RPMI7951 (cell line): ENCODE data around the gene RAB35. TPM values are rescaled to one million over a fixed set of nuclear protein-coding genes. Genes with fewer than 3 reads are reported as not detected.

Source experiments
- DNase-seq: peaks from one replicate; pipeline ENCODE4 v3.0.0-alpha.2; 2012; ENCODE audit warnings: low read depth
- total RNA-seq: library from RNA; depleted of rRNA; stranded (reverse); fragments of >200 nt; shearing (Covaris generic); gene quantifications from 2 replicates; pipeline ENCODE4 v1.2.3, GENCODE V29; 2014; rRNA removed

Gene RAB35
- total RNA-seq, result 16.6 and 16.8 TPM in 2 replicates

DNA sequence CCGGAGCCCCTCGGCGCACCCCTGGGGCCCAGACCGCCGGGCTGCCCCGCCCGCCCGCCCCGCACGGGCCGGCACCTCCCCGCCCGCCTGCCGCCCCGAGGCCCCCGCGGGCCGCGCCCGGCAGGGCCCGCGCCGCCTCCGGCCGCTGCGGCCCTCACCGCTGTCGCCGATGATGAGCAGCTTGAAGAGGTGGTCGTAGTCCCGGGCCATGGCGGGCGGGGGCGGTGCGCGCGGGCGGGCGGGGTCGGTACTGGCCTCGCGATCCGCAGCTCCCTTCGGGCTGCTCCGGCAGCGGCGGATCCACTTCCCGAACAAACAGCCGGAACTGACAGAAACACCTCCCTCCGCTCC is at the start of gene RAB35:
Gene RAB35 (minus strand): TSS at position 313 of the 351 bp plus-strand sequence. CDS start 103 bp downstream, at position 210.
- no peak for DNase-seq

DNA sequence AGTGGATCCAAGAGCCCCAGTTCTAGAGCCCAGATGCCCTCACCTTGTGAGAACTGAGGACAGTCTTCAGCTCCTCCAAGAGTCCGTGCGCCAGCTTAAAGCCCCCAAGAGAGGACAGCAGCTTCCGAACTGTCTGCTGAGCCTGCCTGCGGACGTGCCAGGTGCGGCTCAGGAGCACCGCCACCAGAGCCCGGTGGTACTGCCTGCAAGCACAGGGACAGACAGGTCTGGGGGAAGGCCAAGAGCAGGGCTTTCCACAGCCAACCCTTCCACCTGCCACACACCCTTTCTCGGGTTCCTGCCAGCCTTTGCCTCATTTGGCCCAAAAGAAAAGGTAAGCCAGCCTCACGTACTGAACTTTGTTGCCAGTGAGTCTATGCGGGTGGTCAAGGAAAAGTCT is 47.7 kb upstream of the RAB35 start:
- DNase-seq, result no peak

DNA sequence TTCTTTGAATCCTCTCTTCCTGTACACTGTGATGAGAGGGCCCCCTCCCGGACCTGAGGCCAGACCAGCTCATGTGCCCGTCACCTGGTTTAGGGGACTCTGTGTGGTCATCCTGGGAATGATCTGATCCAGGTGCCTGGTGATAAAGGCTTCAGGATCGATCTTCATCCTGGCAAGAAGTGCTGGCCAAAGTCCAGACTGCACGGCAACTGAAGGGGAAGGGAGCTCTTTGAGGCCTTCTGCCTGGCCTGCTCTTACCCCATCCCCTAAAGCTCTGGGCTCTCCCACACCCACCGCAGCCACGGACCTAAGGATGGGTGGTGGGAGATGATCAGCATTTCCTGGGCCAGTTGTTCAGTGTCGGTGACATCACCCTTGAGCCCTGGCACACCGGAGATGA is 46.2 kb upstream of the RAB35 start:
- DNase-seq, result no peak

DNA sequence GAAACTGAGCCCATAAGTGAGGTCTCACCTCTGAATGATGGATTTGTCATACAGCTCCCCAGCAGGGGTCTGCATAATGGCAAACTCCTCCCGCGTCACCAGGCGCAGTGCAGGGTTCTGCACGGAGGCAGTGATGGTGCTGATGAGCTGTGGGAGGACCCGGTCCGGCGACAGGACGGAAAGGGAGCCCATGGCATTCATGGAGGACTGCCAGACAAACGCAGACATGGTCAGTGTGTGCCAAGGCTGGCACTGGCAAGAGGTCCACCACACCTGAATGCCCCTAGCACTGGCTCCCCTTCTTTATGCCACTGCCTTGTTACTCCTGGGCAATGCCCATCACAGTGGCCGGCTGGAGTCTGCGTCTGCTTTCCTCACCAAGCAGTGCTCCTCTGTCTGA is 45.3 kb upstream of the RAB35 start:
- no peak for DNase-seq

DNA sequence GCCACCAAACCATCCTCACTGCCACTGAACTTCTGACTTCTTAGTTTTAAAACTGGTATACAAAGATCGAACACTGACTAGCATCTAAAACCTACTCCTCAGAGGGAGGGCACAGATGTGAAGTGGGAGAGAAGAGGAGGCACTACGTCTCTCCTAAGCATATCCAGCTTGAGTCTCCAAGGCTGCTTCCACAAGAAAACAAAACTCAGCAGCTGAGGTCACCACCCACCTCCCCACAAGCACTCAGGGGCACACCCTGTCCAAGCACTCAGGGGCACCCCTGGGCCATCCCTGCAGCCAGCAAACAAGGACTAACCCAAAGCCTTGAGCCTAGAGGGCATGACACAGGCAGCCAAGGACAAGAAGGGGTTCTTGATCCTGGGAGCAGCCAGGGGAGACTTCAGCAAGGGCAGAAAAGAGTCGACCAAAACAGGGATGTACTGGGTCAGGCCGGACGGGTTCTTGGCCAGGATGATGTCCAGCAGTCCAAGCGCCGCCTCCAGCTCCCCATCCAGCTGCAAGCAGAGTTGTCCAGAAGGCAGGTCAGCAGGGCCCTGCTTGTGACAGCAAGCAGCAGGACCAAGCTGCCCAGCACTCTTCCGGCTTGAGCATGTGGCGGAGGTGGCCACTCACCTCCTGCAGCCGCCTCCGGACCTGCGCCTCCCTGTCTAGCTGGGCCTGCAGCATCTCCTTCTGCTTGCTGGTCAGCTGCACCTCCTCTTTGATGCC is 43.1 kb upstream of the RAB35 start:
- no peak for DNase-seq

DNA sequence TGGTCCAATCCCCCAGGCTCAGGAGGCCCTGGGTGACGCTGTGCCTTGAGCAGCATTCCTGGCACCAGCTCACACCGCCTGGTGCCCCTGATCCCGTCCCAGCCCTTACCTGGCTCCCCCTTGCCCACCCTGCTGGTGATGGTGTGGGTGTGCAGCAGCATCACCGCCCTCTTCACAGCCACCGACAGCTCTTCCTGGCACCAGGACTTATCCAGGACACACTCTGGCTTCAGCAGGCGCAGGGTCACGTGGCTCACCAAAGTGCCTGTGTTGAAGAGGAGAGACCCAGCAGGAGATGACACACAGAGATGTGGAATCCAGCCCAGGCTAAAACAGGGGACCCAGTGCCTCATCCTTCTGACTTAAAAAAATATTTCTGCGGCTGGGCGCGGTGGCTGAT is 41.8 kb upstream of the RAB35 start:
- DNase-seq, result no peak

DNA sequence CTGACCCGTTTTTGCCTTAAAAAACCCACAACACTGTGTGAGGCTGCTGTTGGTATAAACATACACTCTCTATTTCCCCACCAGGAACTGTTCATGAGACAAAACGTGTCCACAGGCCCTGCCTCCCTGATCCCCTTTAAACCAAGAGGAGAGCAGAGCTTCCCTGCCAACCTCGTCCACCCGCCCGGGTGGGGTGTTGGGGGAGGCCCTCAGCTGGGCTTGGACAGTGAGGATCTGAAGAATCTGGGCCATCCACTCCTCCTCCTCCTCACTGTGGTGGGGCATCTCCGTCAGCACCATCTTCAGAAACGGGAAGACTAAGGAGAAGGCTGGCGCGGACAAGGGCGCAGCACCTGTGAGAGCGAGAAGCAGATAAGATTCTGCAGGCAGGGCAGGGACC is 41.1 kb upstream of the RAB35 start:
- DNase-seq, result no peak

DNA sequence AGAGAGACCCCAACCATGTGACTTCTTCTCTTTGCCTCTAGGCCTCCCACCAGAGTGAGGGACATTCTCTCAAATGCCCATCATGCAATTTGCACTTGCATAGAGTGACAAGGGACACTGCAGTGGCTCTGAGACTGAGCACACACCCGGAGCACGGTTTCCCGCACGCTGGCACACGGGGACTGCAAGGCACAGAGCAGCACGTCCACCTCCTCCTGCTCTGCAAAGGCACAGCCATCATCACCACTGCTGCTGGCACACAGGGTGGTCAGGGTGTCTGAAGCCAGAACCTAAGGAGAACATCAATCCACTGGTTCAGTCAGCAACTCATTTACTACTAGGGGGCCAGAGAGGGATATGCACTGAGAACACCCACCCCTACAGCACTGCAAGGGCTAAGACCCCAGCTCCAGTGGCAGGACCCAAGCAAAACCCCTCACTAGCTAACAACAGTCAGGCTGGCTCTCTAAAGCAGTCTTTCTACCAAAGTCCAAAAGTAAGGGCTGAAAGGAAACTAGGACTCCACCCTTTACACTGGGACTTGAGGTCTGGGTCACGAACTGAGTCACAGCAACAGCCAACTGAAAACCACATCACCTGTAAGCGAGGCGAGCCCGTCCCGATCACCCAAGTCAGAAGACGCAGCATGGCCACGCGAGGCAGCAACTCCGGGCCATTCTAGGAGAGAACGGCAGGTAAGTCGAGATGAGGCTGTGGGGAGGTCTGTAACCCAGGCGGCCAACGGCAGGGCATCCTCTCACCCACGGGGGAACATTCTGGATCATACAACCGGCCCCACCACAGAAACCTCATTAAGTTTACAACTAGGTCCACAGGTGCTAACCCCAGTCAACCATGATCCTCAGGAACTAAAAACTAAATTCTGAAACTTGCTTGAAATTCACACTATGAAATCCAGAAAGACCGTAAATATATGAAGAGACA is 40.0 kb upstream of the RAB35 start:
- DNase-seq, result no peak

DNA sequence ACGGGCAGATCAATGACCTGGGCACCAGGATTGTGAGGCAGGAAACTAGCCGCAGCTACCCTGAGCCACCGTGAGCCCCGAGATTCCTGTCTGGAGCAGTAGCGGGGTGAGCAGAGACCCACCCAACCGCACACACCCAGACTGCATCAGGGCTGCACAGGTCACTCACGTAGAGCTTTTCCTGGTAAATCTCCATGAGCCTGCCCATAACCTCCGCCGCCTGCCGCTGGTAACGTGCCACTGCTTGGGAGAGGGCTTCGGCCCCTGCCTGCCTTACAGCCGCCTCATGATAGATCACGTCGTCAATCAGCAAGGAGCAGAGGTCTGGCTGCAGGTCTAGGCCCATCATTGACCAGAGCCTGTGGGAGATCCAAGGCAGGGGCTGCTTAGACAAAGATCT is 38.5 kb upstream of the RAB35 start:
- DNase-seq, result no peak

DNA sequence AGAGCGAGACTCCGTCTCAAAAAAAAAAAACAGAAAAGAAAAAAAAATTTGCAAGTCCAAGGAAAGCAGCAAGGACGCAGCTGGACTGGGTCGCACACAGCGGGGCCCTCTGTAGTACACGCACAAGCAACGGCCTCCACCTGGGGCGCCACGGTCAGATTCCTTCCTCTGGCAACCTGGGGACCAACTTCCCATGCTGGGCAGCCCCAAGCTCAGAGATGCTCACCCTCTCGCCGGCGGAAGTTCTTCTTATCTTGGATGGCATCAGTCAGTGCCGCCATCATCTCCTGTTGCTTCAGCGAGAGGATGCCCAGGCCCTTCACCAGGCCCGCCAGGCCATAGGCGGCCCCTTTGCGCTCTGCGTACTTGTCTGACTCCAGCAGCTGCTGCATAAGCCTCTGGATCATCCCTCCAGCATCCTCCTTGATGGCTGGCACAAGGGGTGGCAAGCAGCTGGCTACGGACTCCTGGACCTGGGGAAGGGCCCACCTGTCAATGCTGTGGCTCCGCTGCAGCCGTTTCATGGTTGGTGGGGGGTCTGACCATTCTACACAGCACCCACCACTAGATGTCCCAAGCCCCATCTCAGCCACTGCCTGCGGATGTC is 34.5 kb upstream of the RAB35 start:
- no peak for DNase-seq

DNA sequence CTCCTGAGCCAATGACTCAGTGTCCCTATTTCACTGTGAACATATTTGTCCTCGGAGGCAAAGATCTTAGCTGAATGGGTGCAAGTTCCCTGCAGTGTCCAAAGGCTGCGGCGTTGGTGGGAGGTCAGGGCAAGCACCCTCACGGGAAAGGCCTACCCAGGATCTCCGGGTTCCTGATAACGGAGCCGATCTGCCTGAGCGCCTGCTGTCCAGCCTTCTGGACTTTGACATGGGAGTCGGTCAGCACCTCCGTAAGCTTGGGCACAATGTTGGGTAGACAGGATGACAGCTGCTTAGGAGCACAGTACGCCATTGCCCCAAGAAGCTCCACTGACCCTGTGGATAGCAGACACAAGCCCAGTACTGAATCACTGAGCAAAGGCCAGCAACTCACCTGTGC is 31.5 kb upstream of the RAB35 start:
- no peak for DNase-seq

DNA sequence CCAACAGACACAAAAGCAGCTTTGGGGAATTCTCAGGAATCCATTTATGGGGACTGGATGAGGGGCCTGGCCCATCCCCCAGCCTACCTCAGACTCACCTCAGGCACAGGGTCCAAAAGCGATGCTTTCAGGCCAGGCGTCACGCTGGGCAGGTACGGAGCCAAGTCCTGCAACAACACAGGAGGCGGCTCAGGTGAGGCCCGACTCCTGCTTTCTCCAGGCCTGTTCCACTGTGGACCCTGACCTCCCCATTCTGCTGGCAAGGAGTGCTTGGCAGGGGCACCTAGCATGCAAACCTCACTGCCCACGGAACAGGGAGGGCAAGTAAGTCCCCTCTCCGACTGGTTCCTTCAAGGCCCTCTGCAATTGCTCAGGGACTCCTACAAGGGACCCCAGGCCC is 28.6 kb upstream of the RAB35 start:
- DNase-seq, result no peak

DNA sequence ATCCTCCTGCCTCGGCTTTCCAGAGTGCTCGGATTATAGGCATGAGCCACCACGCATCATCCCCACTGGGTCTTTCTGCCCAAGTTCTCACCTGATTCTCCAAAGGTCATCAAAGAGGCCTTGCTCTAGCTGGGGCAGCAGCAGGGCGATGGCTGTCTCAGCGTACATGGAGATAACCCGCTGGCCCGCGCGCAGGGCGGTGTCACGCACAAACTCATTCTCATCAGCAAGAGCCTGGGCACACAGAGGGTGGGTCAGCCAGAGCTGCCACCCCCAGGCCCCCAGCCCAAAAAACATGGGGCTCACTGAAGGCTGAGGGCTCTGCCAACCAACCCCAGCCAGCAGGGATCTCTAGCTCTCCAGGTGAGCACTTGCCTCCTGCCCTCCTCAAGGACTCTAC is 27.7 kb upstream of the RAB35 start:
- no peak for DNase-seq

DNA sequence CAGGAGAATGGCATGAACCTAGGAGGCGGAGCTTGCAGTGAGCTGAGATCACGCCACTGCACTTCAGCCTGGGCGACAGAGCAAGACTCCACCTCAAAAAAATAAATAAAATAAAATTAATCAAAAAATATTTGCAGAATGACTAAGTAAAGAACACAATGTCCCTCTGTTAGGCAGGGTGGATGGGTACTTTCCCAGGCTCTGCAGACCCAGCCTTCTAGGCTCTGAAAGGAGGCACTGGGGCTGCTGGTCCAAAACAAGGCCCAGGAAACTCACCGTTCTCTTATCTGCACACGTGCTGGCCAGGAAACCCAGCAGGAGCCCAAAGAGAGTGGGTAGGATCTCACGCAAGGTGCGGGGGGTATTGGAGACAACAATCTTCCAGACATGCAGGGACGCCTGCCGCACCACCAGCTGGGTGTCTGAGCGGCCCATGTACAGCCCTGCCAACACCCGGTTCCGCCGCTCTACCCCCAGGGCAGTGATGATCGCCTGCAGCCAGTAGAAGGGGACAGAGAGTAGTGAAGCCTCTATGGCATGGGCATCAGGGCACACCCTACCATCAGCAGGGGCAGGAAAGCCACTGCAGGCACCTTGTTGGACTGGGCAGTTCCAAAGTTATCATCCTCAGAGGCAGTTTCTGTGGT is 25.8 kb upstream of the RAB35 start:
- DNase-seq, result no peak

DNA sequence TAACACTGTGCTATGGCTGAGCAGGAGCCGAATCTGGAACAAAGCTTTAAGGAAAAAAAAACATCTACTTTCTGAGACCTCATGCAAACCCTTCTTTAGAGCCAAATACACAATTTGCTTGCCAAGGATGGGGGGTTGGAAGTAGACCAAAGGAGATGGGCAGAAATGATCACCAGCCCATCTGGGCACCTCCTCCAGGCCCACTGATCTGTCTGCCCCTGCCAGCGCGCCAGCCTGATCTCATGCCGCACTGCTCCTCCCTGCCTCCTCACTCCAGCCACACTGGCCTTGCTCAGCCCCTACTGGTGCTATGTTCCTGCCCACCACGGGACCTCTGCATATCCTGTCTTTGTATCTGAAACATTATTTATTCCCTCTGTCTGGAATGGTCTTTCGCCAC is 24.8 kb upstream of the RAB35 start:
- DNase-seq, result no peak

DNA sequence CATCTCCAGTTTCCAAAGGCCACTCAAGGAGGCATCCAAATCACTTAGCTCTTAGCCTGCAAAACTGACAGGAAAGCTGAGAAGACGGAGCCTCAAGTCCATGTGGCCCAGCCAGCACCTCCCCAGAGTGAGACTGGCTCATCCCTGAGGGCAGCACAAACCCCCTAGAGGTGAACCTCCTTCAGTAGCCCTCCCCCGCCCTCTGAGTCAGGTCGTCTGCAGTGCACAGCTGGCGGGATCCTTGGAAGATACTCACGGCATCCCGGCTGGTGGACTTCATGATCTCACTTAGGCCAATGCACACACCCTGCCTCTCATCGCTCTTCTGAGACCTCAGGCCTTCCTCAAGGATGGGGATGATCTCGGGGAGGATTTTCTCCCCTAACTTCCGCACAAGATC is 24.1 kb upstream of the RAB35 start:
- DNase-seq, result no peak

DNA sequence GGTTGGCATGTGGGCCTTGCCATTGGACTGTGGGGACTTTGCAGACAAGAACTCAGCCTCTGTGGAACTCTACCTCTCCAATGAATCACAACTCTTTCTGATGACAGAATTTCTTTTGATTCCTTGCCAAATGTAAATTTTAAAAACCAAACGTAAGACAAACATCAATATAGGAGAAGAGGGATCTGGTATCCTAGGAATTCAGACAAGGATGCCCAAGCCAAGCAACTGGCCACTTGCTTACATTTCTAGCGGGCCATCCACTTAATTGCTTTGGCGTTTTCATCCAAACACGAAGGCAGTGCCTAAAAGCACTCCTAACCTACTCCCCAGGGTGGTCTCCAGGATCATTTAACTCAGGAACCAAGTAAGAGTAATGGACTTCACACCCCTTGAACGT is 23.4 kb upstream of the RAB35 start:
- DNase-seq, result no peak

DNA sequence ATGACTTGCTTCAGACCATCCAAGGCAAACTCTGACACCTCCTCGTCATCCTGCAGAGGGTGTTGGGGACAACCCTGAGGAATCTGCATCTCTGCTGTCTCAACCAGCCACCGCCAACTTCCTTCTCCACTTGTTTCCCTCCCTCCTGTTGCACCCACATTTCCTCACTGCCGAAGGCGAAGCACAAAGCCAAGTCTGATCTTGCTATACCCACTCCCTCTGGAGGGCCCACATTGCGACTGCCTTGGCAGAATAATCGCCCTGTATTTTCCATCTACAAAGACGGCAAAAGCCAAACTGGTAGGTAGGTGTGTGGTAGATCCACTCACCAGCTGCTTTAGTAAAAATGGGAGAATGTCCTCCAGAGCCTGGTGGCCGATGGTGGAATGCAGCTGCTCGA is 21.8 kb upstream of the RAB35 start:
- DNase-seq, result no peak

DNA sequence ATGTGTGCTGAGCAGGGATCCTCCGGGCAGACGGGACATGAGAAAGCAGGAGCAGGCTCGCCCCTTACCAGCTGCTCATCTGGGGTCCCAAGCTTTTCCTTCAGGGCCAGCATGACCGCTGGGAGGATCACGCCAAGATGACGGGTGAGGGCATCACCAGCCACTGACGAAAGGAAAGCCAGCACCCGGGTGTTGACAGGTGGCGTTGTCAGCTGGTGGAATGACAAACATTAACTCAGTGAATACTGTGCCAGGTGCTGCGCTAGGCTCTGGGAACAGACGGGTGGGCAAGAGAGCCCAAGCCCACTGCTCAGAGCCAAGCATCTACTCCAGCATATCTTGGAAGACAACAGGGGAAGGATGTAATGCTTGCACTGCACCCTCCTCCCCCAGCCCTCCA is 21.3 kb upstream of the RAB35 start:
- no peak for DNase-seq

DNA sequence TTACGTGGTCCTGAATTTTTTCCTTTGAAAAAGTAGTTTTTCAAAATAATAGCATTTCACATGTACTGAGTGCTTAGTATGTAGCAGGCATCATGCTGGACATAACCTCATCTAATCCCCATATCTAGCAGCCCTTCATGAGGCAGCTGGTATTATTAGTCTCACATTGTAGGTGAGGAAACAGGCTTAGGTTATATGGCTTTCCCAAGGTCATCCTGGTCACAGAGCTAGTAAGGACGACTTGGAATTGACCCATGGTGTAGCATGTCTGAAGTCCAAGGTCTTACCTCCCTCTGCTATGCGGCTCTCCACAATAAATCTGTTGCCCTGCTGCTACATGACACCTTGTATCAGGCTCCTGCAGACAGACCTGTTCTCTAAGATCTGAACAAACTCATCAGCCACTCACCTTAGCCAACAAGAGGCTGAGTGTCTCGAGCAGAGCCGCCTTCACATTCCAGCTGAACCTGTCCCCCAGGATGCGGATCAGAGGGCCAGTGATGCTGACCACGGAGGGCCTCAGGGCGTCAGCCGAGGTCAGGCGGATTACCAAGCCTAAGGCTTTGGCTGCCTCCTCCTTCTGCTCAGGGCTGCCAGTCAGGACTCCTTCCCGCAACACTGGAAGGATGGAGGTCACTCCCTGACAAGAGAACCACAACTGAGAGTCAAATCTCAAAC is 19.7 kb upstream of the RAB35 start:
- DNase-seq, result no peak

DNA sequence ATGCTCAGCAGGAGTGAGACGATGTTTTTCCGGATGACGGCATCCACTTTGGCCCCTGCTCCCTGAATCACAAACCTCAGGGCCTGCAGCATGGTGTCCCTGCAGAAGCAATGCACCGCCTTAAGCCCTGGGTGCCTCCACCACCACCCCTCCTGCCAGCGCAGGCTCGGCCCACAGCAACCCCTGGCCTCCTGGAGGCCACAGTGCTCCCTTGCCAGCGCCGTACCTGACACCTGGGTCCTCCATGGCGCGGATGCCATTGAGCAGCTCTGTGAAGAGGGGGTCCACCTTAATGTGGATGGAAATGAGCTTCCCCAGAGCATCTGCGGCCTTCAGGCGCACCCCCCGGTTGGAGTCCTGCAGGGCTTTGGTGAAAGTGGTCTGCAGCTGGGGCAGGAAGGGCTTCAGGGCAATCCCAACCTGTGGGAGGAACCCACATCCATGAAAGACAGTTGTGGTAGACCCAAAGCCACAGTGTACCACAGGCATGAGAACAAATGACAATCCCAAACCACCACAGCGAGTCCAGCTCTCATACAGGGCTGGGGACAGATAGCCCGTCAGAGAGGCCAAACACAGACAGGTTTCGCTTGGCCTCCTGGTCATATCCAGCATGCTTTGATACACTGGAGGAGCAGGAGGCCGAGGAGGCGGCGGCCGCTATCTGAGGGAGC is 17.9 kb upstream of the RAB35 start:
- no peak for DNase-seq
